ENCODE results near the gene CCDC187. TPM values are rescaled to one million over a fixed set of nuclear protein-coding genes. Genes with fewer than 3 reads are reported as not detected.

The CCDC187 gene
- total RNA-seq, 1 experiment from 2014 or later: 2.7 TPM

- H3K4me1 ChIP-seq (replicated peaks; ENCODE audit: insufficient read depth): peaks cover 11% of the 10 kb centered on the region; the same call in 1 of the 2 replicates
- no TSS peak for BruUV-seq (replicated peaks)
- H4K20me1 ChIP-seq (ENCODE audit: insufficient read depth): peaks cover 5% of the 10 kb centered on the region; the same call in 1 of the 2 replicates
- no peaks in the 10 kb centered on the region for H3K9me3 ChIP-seq (ENCODE audit: insufficient read depth, low read depth)
- no peaks in the 10 kb centered on the region for H3K79me2 ChIP-seq (ENCODE audit: low read depth)
- no peak overlapping the region for H2AFZ ChIP-seq
- POLR2A ChIA-PET (ENCODE audit: unreplicated experiment): no interaction called here
- CTCF ChIA-PET: interaction anchor here (0.6 kb wide), 1 partner anchor 182 kb away, joined by 7 read pairs; no protein-coding TSS in a partner anchor
- no peak for DNase-seq
- TF ChIP-seq CTCF (conservative IDR thresholded peaks at IDR 0.05): no peak
- no peak for TF ChIP-seq EZH2 (IDR thresholded peaks at IDR 0.05; ENCODE audit: low read depth)
- H3K4me2 ChIP-seq: no peak overlapping the region
- intact Hi-C loops (cut with micrococcal nuclease; ENCODE audit: unreplicated experiment): no loop called here
- H3K4me3 ChIP-seq: no peak overlapping the region
- H3F3A ChIP-seq (ENCODE audit: insufficient read depth, low read depth): peaks cover 8% of the 10 kb centered on the region; the same call in 1 of the 2 replicates
- no peaks in the 10 kb centered on the region for H3K9me2 ChIP-seq (ENCODE audit: insufficient read depth)
- H3K27ac ChIP-seq: no peak overlapping the region
- no peaks in the 10 kb centered on the region for H3K36me3 ChIP-seq (ENCODE audit: low read depth)
- H3K27me3 ChIP-seq (ENCODE audit: insufficient read depth, low read depth): no peaks in the 10 kb centered on the region
Observed at GRCh38 chr9:136326761-136327303, 22.9 kb upstream of the CCDC187 start.

- ChIA-PET CTCF (no interaction called here), POLR2A (ENCODE audit: unreplicated experiment) (interaction anchor here (0.6 kb wide), 1 partner anchor 29 kb away, joined by 4 read pairs; no protein-coding TSS in a partner anchor)
- TF ChIP-seq EZH2 (IDR thresholded peaks at IDR 0.05; ENCODE audit: low read depth): no peak
- Histone ChIP-seq H3K9me3 (ENCODE audit: insufficient read depth, low read depth) (no peaks in the 10 kb centered on the region), H3K4me1 (replicated peaks; ENCODE audit: insufficient read depth) (peaks cover 11% of the 10 kb centered on the region; the same call in 1 of the 2 replicates), H3K27me3 (ENCODE audit: insufficient read depth, low read depth) (no peaks in the 10 kb centered on the region), H3K9me2 (ENCODE audit: insufficient read depth) (no peaks in the 10 kb centered on the region), H2AFZ (no peak overlapping the region), H3F3A (ENCODE audit: insufficient read depth, low read depth) (peaks cover 8% of the 10 kb centered on the region; the same call in 1 of the 2 replicates), H3K27ac (no peak overlapping the region), H3K79me2 (ENCODE audit: low read depth) (no peaks in the 10 kb centered on the region), H3K4me2 (no peak overlapping the region), H3K36me3 (ENCODE audit: low read depth) (no peaks in the 10 kb centered on the region), H4K20me1 (ENCODE audit: insufficient read depth) (peaks cover 5% of the 10 kb centered on the region; the same call in 1 of the 2 replicates), H3K4me3 (no peak overlapping the region)
- BruUV-seq (replicated peaks): no TSS peak
- intact Hi-C loops (cut with micrococcal nuclease; ENCODE audit: unreplicated experiment): no loop called here
- no peak for DNase-seq
Observed at GRCh38 chr9:136326061-136326760, 22.3 kb upstream of the CCDC187 start.

- Histone ChIP-seq H3K4me1 (replicated peaks; ENCODE audit: insufficient read depth) (peaks cover 11% of the 10 kb centered on the region; the same call in 1 of the 2 replicates), H4K20me1 (ENCODE audit: insufficient read depth) (peaks cover 5% of the 10 kb centered on the region; the same call in 1 of the 2 replicates), H3K79me2 (ENCODE audit: low read depth) (no peaks in the 10 kb centered on the region), H3K9me3 (ENCODE audit: insufficient read depth, low read depth) (no peaks in the 10 kb centered on the region), H3K4me3 (no peak overlapping the region), H2AFZ (no peak overlapping the region), H3K4me2 (no peak overlapping the region), H3K36me3 (ENCODE audit: low read depth) (no peaks in the 10 kb centered on the region), H3F3A (ENCODE audit: insufficient read depth, low read depth) (peaks cover 8% of the 10 kb centered on the region; the same call in 1 of the 2 replicates), H3K27ac (no peak overlapping the region), H3K9me2 (ENCODE audit: insufficient read depth) (no peaks in the 10 kb centered on the region), H3K27me3 (ENCODE audit: insufficient read depth, low read depth) (no peaks in the 10 kb centered on the region)
- no peak for TF ChIP-seq EZH2 (IDR thresholded peaks at IDR 0.05; ENCODE audit: low read depth)
- TF ChIP-seq CTCF (conservative IDR thresholded peaks at IDR 0.05): no peak
- intact Hi-C loops (cut with micrococcal nuclease; ENCODE audit: unreplicated experiment): no loop called here
- DNase-seq: no peak
- no TSS peak for BruUV-seq (replicated peaks)
- ChIA-PET POLR2A (ENCODE audit: unreplicated experiment) (interaction anchor here (0.6 kb wide), 1 partner anchor 28 kb away, joined by 4 read pairs; no protein-coding TSS in a partner anchor), CTCF (no interaction called here)
Observed at GRCh38 chr9:136325358-136325757, 21.5 kb upstream of the CCDC187 start.
